Measurements from ENCODE around the gene DAGLA.
A peak's percentile ranks its signal among the peaks of the same experiment; 100 is the strongest.

DAGLA gene

DNA sequence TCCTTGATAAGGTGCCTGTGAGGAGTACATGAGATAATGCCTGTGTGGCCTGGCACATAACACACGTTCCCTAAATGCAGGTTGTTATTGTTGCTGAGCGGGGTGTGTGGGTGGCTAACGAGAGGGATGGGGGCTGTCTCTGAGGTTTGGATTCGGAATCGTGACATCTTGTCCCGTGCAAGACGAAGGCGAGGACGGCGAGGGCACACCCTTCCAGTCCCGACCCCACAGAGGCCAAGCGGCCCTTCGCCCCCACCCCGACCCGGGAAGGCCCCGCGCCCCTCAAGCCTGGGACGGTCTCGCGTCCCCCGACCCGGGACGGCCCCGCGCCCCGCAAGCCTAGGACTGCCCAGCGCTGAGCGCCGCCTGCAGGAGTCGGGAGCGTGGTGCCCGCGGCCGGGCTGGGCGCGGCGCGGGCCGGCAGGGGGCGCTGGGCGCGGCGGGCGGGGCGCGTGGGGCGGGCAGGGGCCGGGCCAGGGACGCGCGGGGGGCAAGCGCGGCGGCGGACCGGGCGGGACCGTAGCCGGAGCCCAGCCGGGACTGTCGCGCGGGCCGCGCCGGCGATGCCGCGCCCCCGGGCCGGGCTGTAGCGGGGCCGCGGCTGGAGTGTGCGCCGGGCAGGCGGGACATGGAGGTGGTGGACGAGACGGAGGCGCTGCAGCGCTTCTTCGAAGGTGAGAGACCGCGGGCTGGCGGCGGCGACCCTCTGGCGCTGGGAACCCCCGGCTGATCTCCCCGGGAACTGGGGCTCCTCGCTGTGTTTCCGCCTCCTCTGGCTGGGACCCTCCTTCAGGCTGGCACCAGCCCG lies 72.1 kb downstream of the DAGLA start, which contains the start of gene MYRF:
MYRF (plus strand) TSS at position 520 of the 808 bp plus-strand sequence; CDS start at position 629, 109 bp downstream.
- DNase-seq, result peak; percentile 64

DNA sequence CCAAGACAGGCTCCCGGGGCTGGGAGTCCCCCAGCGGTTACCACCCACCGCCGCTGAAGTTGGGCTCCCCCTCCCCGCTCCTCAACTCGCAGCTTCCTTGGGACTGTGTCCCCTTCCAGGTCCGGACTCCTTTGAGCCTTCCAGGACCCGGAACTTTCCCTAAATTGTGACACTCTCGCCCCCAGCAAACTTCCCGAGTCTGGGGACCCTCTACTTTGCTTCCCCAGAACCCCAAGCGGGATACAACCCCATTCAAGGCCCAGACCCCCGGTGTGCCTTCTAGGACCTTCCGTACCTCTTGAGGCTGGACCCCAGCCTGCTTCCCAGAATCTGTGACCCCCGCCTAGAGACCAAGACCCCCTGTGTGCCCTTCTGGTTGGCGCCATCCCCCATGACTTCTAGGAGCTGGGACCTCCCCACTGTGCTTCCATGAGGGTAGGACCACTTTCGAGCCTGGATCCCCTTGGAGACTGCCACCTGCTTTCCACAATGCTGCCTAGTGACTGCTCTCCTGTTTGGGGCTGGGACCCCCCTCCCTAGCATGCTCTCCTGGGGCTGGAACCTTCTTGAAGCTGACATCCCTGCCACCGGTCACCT lies 72.8 kb downstream of the DAGLA start:
- DNase-seq, result no peak

DNA sequence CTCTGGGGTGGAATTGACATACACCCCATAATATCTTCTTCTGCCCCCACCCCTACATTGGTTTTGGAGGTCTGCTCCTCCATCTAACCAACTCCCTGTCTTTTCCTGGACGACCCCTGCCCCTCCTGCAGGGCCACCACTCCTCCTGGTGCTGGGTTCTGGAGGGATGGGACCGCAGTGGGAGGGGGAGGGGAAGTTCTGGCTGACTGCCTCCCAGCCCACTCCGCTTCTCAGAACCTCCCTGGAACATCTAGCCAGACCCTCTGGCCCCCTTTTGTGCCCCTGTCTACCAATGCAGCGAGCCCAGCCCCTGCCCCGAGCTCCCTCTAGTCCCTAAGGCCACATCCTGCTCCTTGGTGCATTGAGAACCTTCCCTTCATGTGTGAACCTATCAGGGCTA lies 73.5 kb downstream of the DAGLA start:
- no peak for DNase-seq

DNA sequence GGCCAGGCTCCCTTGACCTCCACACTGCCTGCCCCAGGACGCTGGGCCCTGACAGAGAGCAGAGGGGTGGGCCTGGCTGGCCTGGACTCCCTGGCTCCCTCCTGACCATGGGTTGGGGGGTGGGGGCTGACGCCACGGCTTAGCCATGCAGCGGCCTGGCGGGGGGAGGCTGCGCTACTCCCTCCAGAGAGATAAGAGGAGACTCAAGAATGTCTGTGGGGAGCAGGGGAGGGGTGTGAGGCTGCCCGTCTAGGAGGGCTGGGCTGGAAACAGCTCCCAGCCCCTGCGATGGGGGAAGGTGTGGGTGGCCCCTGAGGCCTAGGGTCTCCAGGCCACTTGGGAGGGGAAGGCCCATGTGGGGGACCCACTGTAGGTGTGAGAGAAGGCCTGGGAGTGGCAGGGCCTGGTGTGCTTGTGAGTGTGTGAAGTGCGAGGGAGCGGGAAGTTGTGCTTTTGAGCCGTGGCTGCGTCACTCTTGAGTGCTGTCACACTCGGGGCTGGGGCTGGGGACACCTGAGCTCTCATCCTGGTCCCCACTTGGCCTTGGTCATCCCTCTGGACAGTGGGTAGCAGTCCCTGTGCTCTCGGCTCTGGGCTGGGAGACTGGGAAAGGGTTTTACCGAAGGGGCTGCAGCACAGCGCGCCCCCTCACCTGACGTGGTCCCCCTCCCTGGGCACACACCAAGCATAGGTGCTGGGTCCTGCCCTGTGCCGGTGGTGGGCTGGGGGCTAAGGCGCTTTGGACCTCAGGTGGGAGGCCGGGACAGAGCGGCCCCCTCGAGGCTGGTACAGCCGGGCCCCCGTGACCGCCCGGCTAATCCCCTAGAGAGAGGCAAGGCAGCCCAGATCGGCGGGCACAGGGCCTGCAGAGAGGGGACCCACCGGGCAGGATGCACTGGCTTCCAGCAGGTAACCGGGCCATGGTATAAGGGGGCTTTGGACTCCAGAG lies 74.6 kb downstream of the DAGLA start:
- no peak for DNase-seq

DNA sequence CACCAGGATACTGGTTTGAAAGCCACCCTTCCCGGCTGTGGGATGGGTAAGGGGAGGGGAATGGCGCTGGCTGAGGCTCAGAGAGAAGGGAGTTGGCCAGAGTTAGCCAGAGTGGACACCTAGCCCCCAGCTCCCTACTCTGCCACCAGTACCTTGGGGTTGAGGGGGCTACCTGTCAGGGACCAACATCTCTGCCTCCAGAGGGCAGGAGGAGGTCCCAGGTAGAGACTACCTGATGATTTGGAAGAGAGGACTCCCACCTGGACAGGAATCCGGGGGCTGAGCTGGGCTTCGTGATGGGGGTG lies 75.9 kb downstream of the DAGLA start:
- no peak for DNase-seq

DNA sequence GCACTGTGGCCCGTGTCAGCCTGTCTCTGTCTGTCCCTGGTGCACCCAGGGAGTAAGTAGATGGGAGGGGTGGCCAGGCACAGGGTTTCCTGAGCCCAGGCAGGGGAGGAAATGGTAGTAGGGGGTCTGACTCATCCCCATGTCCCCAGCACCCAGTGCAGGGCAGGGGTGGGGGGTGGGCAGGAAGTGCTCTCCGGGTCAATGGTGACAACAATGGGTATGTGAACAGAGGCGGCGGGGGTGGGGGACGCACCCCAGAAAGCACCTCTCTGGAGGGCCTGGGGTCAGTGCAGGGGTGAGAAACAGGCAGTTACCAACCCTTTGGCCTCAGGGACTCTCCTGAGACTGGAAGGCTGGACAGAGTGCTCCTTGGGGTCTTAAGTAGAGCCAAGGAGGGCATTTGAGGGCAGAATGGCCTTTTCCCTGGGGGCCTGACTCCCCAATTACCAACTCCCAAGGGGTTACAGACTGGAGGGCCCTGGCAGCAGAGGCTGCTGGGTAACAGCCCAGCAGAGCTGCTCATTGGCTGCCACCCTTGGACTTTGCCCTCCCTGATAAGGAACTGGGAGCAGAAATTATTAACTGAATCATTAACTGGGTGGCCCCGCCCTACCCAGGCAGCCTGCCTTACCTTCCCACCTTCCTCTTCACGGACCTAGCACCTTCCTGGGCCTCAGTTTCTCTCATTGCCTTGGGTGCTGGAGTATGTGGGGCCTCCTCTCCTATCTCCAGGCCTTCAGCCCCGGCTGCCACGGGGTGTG lies 76.4 kb downstream of the DAGLA start:
- DNase-seq, result peak; percentile 38

DNA sequence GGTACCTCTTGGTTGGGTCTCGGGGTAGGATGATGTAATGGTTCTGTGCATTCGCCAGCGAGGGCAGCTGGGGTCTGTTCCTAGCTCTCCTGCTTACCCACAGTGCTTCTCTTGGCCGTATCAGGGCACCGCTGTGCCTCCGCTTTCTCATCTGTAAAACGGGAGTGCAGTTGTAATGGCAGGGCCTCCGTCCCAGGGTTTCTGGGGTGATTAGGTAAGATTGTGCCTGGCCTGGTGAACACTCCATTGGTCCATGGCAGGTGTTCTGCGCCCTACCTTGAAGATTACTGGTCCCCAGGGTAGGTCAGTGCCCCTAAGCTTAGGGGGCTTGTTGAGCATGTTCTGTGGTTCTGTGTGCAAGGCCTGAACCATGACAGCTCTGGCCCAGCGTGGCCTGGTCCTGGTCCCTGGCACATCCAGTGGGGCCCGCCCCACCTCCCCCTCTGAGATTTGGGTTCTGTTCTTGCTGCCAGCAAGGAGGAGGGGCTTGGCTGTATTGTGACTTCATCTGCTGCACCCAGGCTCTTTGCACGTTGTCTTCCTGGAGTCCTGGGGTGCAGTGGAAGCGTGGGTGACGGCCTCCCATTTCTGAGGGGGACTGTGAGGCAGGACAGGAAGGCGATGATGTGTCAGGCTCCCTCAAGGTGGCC lies 77.1 kb downstream of the DAGLA start:
- no peak for DNase-seq

DNA sequence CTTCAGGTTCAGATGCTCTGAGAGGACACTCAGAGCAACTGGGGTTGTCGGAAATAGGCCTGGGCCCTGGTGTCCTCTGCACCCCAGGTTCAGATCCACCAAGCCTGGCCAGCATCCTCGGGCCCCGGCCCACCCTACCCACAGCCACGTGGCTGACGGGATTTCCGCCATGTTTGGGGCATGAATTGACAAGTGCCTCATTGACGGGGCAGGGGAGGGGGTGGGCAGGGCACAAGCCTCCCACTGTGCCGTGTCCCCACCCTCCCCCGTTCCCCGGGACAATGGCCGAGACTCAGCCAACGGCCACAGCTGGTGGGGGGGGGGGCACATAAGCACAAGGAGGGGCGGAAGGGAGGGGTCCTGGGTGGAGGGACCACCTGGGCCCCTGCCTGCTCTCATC lies 80.8 kb downstream of the DAGLA start:
- no peak for DNase-seq

DNA sequence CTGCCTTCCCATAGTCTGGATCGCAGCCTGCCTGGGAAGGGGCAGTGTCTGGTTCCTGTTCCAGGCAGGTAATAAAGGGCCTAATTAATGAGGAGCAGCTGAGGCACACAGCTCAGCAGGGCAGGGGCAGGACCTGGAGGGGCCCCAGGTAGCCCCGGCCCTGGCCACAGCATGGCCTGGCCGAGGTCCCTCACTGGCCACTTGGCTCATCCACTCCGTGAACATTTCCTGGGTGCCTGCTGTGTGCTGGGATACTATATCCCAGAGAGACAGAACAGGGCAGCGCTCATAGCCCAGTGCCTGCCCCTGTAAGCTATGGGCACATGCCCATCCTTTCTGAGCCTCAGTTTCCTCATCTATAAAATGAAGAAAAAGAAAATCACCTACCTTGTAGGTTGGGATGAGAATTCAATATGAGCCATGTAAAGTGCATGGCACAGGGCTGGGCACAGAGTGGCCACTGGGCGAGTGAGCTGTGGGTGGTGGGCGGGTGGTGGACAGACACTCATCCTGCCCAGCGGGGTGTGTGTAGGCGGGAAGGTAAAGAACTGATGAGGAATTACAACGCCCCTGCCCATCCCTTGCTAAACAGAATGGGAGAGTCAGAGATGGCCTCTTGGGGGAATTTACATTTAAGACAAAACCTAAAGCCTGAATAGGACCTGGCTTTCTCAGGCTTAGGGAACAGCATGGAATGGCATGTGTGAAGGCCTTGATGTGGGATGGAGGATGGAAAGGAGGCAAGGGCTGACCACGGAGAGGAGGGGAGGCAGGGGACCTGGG lies 81.4 kb downstream of the DAGLA start:
- no peak for DNase-seq

DNA sequence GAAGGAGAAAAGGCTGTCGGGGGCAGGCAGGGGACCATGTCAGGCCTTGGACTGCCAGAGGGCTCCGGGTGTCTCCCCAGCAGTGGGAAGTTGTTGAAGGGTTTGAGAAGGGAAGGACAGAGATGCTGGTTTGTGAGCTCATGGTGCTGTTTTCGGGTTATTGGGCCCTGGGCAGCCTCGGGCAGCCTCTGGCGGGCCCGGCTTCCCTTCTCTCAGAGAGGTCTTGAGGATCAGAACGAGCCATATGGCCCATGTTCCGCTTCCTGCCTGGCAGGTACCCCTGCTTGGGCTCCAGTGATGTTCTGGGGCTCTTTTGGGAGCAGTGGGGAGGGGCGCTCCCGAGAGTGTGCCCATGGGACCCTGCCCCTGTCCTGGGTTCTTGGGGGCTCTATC lies 82.0 kb downstream of the DAGLA start:
- no peak for DNase-seq

DNA sequence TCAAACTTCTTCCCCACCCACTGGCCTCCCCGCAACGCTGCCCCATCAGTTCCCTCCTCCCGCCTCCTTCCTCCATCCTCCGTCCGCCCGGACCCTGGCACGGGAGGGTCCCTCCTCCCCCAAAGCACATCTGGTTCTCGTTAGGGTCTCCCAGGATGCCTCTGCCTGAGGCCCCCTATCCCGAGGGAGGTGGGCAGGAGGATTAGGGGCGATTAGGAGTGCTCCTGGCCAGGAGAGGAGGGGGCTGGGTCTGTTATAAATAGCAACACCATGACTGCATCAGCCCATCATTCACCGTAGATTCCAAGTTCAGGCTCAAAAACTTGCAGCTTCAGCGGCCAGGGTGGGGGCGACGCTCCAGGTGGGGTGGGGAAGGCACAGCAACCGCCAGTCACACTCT lies 82.6 kb downstream of the DAGLA start:
- no peak for DNase-seq

DNA sequence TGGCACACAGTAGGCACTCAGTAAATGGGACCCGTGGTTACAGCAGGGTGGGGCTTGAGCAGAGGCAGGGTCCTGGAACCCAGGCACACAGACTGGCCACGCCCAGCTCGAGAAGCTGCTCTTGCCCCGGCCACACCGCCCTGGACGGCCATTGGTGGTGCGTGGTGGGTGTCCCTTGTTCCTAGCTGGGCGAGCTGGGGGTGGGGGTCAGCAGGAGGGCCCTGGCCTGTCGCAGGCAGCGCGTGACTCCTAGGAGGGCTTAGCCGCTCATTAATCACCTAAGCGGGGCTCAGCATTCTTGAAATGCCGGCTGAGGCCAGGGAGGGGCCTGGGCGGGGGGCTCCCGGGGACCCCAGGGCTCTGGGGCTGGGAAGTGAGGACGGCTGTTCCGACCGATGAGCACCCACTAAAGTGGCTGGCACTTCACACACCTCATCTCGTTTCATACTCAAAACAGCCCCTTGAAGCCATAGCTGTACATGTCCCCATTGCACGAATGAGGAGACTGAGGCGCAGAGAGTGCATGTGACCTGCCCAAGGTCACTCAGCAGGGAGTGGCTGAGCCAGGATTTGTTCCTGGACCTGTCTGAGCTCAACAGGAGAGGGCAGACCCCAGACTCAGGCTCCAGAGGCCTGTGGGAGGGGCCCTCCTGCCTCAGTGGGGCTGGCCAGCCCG lies 83.9 kb downstream of the DAGLA start:
- no peak for DNase-seq

DNA sequence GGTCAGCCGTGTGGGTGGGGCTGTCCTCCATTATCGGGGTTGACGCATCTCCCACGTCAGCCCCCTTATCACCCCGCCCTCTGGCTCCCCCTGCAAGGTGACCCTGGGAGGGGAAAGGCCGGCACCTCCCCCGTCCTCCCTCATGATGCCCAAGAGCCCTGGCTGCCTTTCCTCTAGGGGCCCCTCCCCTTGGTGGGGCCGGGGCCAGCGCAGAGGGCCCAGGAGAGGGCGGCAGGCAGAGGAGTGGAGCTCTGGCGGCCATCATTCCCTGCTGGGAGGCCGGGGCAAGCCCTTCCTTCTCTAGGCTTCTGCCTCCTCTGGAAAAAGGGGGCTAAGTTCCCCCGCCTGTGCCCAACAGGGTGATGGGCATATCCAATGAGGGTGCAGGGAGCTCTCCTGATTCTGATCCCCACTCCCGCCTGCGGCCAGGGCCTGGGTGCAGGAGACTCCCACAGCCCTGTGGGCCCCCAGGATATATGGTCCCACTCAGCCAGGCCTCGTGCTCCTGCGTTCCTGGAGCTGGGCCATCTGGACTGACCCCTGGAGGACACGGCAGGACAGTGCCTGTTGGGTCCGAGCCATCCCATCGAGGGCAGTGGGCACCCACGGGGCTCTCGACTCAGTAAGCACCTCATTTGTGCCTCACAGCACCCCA lies 84.5 kb downstream of the DAGLA start:
- no peak for DNase-seq

DNA sequence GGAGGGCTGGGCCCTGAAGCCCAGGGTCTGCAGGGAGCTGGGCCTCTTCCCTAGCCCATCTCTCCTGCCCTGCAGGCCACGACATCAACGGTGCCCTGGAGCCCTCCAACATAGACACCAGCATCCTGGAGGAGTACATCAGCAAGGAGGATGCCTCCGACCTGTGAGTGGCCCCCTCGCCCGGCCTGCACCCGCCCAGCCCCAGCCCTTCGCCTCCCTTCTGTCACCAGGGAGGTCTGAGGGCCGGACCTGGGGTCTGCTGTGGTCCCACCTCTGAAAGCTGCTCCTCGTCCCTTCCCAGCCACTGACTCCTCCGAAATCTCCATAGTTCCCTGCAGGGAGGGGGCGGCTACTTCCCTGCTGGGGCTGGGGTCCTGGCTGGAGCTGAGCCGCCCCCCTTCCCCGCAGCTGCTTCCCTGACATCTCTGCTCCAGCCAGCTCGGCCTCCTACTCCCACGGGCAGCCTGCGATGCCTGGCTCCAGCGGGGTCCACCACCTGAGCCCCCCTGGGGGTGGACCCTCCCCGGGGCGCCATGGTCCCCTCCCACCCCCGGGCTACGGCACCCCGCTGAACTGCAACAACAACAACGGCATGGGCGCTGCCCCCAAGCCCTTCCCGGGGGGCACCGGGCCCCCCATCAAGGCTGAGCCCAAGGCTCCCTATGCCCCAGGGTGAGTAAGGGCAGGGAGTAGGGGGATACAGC lies 85.5 kb downstream of the DAGLA start:
- no peak for DNase-seq

DNA sequence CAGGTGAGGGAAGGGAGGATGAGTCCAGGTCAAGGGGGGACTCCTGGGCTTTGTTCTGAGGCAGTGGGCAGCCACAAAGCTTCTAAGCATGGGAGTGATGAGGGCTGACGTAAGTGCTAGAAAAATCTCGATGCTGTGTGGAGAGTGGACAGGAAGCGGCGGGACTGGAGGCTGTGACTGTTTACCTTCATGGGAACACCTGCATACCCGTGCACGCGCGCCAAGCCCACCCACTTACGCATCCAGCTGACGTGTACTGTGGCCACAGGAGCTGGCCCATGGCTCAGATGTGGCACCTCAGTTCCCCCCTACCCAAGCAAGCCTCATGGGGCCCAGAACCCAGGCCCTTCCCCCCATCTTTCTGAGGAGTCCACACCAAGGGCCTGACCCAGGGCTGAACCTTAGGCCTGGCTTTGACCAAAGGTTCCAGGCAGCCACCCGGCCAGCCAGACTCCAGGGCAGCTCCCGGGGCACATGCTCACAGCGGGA lies 86.2 kb downstream of the DAGLA start:
- no peak for DNase-seq

DNA sequence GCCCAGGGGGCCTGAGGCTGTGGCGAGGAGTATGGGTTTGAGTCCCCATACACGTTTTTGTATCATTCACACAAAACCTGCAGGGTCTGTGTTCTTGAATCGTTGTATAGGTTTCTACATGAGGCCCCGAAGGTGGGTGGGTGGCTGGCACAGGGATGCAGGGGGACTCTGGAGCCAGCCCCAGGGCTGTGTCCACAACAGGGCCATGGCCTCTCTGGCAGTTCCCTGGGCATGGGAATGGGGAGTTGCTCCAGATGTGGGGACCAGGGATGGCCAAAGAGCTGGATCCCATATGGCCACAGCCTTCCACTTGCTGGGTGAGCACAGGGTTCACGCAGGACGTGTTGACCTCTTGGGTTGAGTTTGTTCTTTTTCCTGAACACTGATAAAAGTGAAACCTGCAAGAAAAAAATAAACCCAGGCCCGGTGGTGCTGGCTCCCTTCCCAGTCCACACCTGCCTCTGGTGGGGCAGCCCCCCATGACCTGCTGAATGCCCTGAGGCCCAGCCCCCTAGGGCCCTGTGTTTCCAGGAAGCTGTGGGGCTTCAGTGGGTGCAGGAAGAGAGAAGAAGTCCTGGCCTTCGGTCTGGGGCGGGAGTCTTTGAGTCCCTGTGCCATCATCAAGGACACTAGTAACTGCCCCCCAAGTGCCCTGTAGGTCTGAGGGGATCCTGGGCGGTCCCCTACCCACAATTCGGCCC lies 88.3 kb downstream of the DAGLA start:
- DNase-seq, result no peak

DNA sequence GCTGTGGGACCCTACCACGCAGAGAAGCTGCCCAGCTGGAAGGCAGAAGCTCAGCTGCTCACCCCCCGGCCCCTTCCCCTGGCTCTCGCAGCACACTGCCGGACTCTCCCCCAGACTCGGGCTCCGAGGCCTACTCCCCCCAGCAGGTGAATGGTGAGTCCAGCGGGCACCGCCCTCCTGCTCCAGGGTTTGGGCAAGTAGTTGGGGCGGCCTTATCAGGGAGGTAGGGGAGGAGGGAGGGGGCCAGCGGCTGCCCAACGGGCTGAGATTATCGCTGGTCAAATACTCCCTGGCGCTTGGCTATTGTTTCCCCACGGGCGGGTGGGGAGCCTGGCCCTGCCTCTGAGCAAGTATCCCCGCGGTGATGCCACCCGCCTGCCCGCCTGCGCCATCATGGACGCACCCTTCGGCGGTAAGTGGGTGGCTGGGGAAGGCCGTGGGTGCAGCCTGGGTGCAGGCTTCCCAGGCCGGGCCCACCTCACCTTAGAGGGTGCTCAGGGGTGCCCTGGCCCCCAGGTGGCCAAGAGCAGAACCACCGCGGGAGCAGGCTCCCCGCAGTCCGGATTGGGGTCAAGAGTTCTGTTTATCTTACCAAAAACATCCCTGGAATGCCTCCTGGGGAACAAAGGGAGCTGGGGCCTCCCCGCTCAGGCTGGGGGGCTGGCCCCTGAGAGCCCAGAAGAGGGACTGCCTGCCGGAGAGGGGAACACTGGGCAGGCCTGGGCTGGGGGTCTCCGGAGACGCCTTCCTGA lies 89.2 kb downstream of the DAGLA start:
- no peak for DNase-seq
